ENCODE data around the gene IQSEC1. TPM values are rescaled to one million over a fixed set of nuclear protein-coding genes. Genes with fewer than 3 reads are reported as not detected.

IQSEC1 gene
- total and polyA plus RNA-seq, 9 of the 15 experiments (the other 6 are each of a cell fraction or from before 2014, with no cell fraction given), result 0.56 to 39.0 (median 6.8) TPM

GRCh38 chr3:12948891-12949711 is 124.1 kb downstream of the IQSEC1 start (continued):
- TF ChIP-seq, protein P1, sequence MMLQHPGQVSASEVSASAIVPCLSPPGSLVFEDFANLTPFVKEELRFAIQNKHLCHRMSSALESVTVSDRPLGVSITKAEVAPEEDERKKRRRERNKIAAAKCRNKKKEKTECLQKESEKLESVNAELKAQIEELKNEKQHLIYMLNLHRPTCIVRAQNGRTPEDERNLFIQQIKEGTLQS (IDR thresholded peaks at IDR 0.05), result peak; percentile 23; the same call in 1 of the 2 replicates
- TF ChIP-seq, protein P1 (CRISPR knock-in tag; conservative IDR thresholded peaks at IDR 0.05), result no peak

GRCh38 chr3:12948371-12948770 is 124.9 kb downstream of the IQSEC1 start:
- WGBS (ENCODE audit: insufficient coverage, low coverage, missing lambda C conversion rate), result 81% methylated on average over 7 of the region's 7 CpGs
- FAIRE-seq (no peak), DNase-seq (ENCODE audit: extremely low read depth in 1 of 4, low spot score in 3 of 4) (no peak), ATAC-seq (no peak)
- no peak overlapping the region for H3K4me3 ChIP-seq
- no peak overlapping the region; the same call in 2 of the 3 replicates for H3K27ac ChIP-seq (ENCODE audit: extremely low read depth, low read depth, low read length)
- in situ Hi-C loops (cut with MboI) (no loop called here), intact Hi-C loops (cut with micrococcal nuclease) (no loop called here)
- BruUV-seq (replicated peaks), result no TSS peak
- H3K9me3 ChIP-seq (replicated peaks; ENCODE audit: control insufficient read depth, insufficient read depth, low read depth, low read length), result no peaks in the 10 kb centered on the region
- H3K27me3 ChIP-seq (ENCODE audit: control insufficient read depth in 2 of 2, insufficient read depth in 2 of 2, low read length in 2 of 2), result no peaks in the 10 kb centered on the region
- H3K9ac ChIP-seq (ENCODE audit: insufficient read depth in 1 of 2, low read depth in 2 of 2, low read length in 2 of 2), result peak overlapping the region in 1 of 2 experiments; percentile 75; a peak in 2 of 4 replicates
- no peaks in the 10 kb centered on the region; the same call in 2 of the 3 replicates for H3K36me3 ChIP-seq (ENCODE audit: control insufficient read depth, insufficient read depth, low read length)
- H2AFZ ChIP-seq (ENCODE audit: low read depth, low read length), result no peak overlapping the region
- peaks cover 82% of the 10 kb centered on the region for H3K79me2 ChIP-seq (ENCODE audit: control insufficient read depth, insufficient read depth, low read length)
- peaks cover 53 to 82% of the 10 kb centered on the region in 2 experiments for H3K4me1 ChIP-seq (replicated peaks in 1 of 2; ENCODE audit: control insufficient read depth in 2 of 2, insufficient read depth in 2 of 2, low read length in 2 of 2)
- ChIA-PET CTCF (ENCODE audit: low intra/inter-chr PET ratio) (no interaction called here), POLR2A (interaction anchor here (0.6 to 1.8 kb wide), 6 partner anchors 8 to 51 kb away, joined by 3 to 11 read pairs (median 4); no protein-coding TSS in a partner anchor)
- TF ChIP-seq RUNX1 (IDR thresholded peaks at IDR 0.05; ENCODE audit: low read depth) (no peak), WHSC1 (IDR thresholded peaks at IDR 0.05; ENCODE audit: low read length) (peak; percentile 61)
- H3K9me1 ChIP-seq (ENCODE audit: control insufficient read depth, insufficient read depth, low read length), result no peaks in the 10 kb centered on the region
- peak overlapping the region; percentile 63; the same call in 1 of the 2 replicates for H3K4me2 ChIP-seq (ENCODE audit: insufficient read depth, low read length)
- H4K20me1 ChIP-seq (replicated peaks; ENCODE audit: control insufficient read depth, insufficient read depth, low read length), result no peaks in the 10 kb centered on the region
